HG02938 (cell line): Measurements from ENCODE around the gene ADGRE1.

Experiments
- ATAC-seq: cut with Tn5 transposase; IDR thresholded peaks from one replicate; pipeline ENCODE4 v1.9.1; 2021; ENCODE audit warnings: mild to moderate bottlenecking, moderate library complexity; ENCODE audit not compliant: unreplicated experiment

Gene ADGRE1

DNA sequence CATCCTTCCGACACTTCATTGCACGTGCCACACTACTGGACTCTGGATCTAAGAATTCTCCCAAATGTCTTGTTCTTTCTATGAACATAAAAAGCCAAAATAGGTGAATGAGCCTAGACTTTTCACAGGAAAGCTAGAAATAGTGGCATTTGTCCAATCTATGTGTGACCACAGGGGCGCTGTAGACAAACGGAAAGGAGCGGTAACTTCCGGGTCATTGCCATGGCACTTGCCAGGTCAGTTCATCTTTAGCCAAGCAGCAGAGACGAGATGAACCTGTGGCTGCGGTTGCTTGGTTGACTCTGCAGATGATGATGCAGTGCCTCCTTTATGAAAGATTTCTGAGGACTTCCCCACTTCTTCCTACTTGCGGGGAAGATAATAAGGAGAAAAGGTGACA, 65.6 kb downstream of the ADGRE1 start:
- no peak for ATAC-seq

DNA sequence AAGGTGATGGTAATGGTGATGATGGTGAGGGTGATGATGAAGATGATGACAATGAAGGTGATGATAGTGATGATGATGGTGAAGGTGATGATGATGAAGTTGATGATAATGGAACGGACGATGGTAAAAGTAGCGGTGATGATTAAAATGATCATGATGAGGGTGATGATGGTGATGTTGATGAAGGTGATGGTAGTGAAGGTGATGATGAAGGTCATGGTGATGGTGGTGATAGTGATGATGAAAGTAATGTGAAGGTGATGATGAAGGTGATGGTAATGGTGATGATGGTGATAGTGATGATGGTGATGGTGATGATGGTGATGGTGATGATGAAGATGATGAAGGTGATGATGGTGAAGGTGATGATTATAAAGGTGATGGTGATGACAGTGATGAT, 67.7 kb downstream of the ADGRE1 start:
- no peak for ATAC-seq

DNA sequence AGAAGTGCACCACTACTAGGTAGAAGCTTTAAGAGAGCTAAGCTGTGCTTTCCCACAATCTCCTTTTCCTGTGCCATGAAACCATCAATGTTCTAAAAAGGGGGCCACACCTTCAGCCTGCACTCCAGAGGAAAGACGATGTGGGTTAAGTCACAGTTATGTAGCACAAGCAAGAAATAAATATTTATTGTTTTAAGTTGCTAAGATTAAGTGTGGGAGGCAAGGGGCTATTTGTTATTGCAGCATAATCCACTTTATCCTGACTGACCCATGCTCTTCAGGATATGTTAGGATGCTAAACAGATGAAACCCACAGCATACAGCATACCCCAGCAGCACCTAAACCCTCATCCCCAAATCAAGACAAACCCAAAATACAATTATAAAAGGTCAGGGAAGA, 69.2 kb downstream of the ADGRE1 start:
- no peak for ATAC-seq

DNA sequence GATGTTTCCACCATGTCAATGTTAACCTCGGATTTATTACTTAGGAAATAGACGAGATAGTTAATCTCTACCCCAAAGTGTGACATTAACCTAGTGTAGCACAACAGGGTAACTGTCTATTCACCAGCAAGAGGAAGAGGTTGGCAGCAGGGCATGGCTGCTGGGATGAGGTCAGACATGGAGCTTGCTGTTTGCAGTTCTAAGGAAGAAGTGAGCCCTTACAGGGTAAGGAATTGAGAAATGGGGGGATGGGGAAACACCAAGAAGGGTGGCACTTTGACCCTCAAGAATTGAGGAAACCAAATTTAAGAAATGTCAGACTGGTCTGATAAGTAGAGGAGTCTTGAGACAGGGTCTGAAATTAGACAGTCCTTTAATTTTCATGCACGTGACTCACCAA, 71.4 kb downstream of the ADGRE1 start:
- no peak for ATAC-seq

DNA sequence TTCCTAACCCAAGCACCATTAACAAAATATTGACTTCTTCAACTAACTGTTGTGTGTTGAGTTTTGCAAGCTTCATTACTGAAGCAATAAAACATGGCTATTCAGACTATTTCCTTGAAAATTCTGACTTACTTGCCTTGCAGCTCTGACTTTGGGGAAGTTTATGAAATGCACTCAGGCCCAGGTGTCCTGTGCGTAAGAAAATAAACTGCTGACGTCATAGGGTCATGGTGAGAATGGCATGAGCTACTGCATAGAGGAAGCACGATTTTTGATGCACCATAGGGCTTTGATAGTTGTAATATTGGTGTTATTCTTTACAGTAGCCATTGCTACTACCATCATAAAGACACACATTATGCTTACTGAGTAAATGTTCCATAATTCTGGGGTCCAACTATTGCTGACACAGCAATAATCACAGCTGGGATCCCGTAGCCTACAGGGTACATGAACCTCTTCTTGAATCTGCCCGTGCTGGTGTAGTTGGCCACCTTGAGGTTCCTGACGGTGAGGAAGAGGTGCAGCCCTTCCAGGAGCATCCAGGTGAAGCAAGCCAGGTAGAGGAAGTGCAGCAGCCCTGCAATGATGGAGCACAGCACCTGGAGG, 76.0 kb downstream of the ADGRE1 start:
- no peak for ATAC-seq

DNA sequence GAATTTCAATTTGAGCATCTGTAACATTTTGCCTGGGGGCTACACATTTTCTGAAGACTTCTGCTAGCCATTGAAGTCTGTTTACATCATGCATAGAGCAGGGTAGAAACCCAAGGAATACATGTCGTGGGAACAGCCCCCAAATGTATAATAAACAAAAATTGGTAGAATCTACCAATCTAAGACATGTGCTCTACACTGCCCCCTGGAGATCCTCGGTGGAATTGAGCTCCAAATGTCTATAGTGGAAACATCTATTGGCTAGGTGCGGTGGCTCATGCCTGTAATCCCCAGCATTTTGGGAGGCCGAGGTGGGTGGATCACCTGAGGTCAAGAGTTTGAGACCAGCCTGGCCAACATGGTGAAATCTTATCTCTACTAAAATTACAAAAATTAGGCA, 76.6 kb downstream of the ADGRE1 start:
- ATAC-seq: no peak

DNA sequence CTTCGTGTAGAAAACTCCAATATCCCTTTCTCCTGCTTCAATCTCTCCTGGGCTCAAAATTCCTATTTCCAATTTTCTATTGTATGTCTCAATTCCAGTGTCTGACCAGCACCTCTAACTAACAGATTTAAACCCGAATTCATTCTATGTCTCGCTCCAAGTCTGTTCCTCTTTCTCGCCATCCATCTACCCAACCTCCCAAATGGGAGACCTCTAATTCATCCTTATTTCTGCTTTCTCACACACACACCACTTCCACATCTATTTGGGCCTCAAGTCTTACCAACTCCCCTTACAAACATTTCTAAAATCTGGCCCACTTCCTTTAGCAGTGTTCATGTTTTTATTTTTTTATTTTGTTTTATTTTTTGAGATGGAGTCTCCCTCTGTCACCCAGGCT, 80.6 kb downstream of the ADGRE1 start:
- ATAC-seq: no peak

DNA sequence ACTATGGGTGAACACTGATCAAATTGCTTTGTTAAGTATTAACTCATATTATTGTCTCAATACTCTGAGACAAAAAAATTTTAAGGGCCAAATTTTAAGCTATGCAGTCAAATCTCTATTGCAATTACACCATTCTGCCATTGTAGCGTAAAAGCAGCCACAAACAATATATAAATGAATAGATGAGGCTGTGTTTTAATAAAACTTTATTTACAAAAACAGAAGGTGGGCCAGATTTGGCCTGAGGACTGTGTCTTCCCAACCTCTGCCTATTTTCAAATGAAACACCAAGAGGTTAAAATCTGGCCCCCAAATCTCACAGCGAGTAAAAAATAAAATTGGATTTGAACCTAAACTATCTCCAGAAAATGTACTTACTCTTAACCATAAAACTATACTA, 82.1 kb downstream of the ADGRE1 start:
- no peak for ATAC-seq

DNA sequence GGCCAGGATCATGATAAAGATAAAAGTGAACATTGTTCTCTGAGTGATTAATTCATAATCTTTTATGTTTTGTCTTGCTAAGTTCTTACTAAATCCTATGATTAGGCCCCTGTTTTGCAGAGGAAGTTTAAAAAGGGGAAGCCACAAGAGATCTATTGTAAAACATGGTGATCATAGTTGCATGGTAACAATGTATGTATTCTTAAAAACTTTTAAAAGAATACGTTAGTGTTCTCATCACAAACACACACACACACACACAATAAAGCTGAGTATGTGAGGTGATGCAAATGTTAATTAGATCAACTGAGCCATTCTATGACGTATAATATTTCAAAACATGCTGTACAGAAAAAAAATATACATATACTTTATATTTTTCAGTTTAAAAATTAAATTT, 82.6 kb downstream of the ADGRE1 start:
- ATAC-seq: no peak

DNA sequence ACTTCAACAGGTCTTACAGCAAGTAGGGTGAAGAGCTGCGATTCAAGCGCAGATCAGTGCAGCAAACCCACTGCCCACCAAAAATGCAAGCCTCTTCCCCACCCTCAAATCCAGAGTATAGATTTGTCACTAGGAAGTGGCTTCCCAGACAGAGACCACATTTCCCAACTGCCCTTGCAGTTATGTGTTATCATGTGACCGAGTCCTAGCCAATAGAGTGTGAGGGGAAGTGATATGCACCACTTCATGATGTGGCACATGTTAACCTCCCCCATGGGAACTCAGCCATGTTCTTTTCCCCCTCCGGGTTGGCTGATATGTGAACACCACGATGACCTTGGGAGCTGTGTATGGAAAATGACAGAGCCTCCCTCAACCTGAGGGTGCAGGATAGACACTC, 83.1 kb downstream of the ADGRE1 start:
- ATAC-seq: no peak

DNA sequence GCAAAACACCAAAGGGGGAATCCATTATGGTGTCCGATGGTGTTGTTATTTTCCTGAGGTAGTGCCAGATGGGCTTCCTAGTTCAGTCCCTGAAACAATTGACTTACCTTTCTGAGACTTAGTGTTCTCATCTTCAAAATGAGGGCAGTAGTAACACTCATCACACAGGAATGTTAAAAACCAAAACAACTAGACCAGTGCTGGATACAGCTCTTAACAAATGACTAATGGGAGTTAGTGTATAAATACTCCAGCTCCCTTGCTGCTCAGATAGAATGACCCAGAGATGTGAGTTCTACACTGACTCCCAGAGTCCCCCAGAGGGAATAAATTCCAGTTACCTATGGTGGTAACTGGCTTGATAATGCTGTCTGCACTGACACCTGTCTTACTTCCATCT, 84.0 kb downstream of the ADGRE1 start:
- ATAC-seq: no peak

DNA sequence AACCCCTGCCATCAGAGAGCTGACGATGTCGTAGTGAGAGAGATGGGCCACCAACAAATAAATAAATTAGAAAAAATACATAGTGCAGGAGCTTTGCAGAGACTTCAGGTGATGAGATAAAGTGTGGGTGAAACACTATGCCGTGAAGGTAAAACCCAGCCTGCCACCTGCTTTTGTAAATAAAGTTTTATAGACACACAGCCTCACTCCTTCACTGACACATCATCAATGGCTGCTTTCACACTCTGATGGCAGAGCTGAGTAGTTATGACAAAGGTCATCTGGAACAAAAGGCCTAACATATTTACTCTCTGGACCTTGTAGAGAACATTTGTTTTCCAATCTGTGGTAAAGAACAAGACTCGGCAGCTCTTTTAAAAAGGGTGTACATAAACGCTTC, 88.8 kb downstream of the ADGRE1 start:
- no peak for ATAC-seq

DNA sequence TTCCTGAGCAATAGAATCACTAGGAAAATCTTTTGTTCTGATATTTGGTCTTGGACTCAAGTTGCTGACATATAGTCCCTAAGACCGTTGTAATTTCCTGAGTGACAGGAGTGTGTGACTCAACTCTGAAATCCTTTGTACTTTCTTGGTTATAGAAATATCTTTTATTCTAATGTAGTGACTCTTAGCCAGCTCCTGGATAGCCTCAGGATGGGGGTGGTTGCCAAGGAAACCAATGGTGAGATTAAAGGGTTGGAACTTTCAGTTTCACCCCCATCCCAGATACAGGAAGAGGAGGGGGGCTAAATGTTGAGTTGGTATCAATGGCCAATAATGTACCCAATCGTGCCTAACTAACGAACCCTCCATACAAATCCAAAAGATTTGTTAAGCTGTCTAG, 92.0 kb downstream of the ADGRE1 start:
- no peak for ATAC-seq

DNA sequence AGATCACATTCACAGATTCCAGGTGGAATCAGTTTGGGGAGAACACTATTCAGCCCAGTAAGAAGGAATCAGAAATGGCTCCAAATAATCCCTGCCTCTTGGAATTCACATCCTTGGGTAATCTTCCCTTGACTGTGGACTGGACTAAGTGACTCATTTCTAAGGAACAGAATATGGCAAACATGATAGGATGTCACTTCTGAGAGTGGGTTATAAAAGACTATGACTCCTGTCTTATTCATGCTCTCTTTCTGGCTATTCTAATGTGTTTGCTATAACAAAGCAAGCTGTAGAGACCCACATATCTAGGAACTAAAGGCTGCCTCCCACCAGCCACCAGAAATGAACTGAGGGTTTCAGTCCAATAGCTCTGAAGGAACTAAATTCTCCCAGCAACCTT, 96.1 kb downstream of the ADGRE1 start:
- no peak for ATAC-seq

DNA sequence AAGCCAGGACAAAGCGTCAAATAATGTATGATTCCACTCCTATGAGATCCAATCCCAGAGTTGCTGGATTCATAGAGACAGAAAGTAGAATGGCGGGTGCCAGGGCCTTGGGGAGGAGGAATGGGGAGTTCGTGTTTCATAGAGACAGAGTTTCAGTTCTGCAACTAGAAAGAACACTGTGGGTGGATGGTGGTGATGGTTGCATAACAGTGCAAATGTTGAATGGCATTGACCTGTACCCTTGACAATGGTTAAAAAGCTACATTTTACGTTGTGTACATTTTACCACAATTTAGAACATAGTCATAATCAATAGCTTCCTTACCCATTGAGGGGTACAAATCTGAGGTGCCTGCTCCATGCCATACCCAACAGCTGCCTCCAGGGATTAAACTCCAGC, 100.5 kb downstream of the ADGRE1 start:
- ATAC-seq: no peak

DNA sequence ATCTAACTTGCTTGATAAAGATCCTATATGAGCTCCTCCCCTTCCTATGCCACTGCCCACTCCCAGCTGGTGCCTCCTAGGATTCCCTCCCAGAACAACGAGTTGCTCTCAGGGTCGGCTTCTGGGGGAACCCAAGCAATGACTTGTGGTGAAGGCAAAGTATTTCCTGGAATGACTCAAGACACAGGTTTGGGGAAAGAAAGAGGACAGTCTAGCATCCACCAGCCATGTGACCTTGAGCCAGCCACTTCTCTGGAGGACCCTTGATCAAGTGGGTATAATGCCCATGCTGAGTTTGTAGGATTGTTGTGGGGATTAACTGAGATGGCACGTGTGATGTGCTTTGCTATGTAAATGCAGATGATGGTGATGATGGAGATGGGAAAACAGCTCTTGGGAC, 100.9 kb downstream of the ADGRE1 start:
- no peak for ATAC-seq
